ENCODE results near the gene VWC2.

- no peak for TF ChIP-seq ZFP30 (CRISPR knock-in tag; IDR thresholded peaks at IDR 0.05)
- no peak for TF ChIP-seq ISL1 (CRISPR knock-in tag; IDR thresholded peaks at IDR 0.05)
- no peak for TF ChIP-seq ARNTL (CRISPR knock-in tag; IDR thresholded peaks at IDR 0.05; ENCODE audit: borderline replicate concordance, low read depth)
- TF ChIP-seq BACH2 (CRISPR knock-in tag; IDR thresholded peaks at IDR 0.05; ENCODE audit: borderline replicate concordance), result no peak
- TF ChIP-seq ZNF565 (CRISPR knock-in tag; conservative IDR thresholded peaks at IDR 0.05; ENCODE audit: low read depth), result no peak
- TF ChIP-seq ZFP3 (CRISPR knock-in tag; IDR thresholded peaks at IDR 0.05), result no peak
- TF ChIP-seq CREB5 (CRISPR knock-in tag; IDR thresholded peaks at IDR 0.05; ENCODE audit: low read depth), result no peak
- TF ChIP-seq RARB (CRISPR knock-in tag; IDR thresholded peaks at IDR 0.05), result no peak
- TF ChIP-seq PATZ1 (CRISPR knock-in tag; IDR thresholded peaks at IDR 0.05; ENCODE audit: borderline replicate concordance), result no peak
Measured at GRCh38 chr7:49783446-49783845, 10.0 kb downstream of the VWC2 start.

All from SK-N-SH treated with all-trans-retinoic acid at 6 μM for 48 hours (cell line).